ENCODE data around the gene AKAP13.

DNA sequence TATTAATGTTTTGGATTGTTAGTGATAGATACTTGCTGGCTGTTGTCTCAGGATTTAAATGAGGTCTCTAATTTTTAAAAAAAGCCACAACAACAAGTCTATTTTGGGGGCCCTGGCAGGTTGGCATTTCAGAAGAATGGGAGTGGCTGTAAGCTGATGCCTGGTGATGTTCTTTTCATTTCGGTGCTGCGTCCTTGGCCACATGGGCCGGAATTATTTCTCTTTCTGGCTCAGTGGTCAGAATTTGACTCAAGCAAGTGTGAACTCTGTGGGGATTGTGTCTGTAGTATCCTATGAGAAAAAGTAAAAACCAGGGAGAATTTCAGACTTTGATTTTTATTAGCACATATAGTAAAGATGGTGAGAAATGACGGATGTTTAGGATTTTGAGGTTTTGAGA, 203.0 kb downstream of the AKAP13 start:
- TF ChIP-seq, protein P1, sequence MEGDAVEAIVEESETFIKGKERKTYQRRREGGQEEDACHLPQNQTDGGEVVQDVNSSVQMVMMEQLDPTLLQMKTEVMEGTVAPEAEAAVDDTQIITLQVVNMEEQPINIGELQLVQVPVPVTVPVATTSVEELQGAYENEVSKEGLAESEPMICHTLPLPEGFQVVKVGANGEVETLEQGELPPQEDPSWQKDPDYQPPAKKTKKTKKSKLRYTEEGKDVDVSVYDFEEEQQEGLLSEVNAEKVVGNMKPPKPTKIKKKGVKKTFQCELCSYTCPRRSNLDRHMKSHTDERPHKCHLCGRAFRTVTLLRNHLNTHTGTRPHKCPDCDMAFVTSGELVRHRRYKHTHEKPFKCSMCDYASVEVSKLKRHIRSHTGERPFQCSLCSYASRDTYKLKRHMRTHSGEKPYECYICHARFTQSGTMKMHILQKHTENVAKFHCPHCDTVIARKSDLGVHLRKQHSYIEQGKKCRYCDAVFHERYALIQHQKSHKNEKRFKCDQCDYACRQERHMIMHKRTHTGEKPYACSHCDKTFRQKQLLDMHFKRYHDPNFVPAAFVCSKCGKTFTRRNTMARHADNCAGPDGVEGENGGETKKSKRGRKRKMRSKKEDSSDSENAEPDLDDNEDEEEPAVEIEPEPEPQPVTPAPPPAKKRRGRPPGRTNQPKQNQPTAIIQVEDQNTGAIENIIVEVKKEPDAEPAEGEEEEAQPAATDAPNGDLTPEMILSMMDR (IDR thresholded peaks at IDR 0.05) = no peak
- no peak for TF ChIP-seq POLR2A (IDR thresholded peaks at IDR 0.05)
